Stimulated activated naive CD8-positive, alpha-beta T cell treated with anti-CD3 and anti-CD28 coated beads, Interleukin-15, Interleukin-2, amounts not matched to agents 100 U/mL and 50 U/mL, for 24 hours (primary cell): ENCODE results near the gene STK39.
A peak's percentile ranks its signal among the peaks of the same experiment; 100 is the strongest.

Experiments
- ATAC-seq: fragments of 150-1000 bp; cut with Tn5 transposase; one replicate; pipeline ENCODE4 v1.10.0; 2021
- DNase-seq: peaks from one replicate; pipeline ENCODE4 v3.0.0; 2021

STK39 gene

GRCh38 chr2:168184681-168185513 lies 62.5 kb downstream of the STK39 start:
- no peak for DNase-seq
- ATAC-seq: no peak

GRCh38 chr2:168183308-168183997 lies 63.9 kb downstream of the STK39 start:
- ATAC-seq: no peak
- DNase-seq: no peak

GRCh38 chr2:168182550-168183249 lies 64.7 kb downstream of the STK39 start:
- DNase-seq (no peak), ATAC-seq (no peak)

GRCh38 chr2:168181825-168182224 lies 65.6 kb downstream of the STK39 start:
- no peak for DNase-seq
- no peak for ATAC-seq

GRCh38 chr2:168180914-168181313 lies 66.5 kb downstream of the STK39 start:
- ATAC-seq: no peak
- DNase-seq: no peak

- ATAC-seq: no peak
Measured at GRCh38 chr2:168180483-168180882, 66.9 kb downstream of the STK39 start.

GRCh38 chr2:168179592-168179991 lies 67.8 kb downstream of the STK39 start:
- ATAC-seq: no peak
- no peak for DNase-seq

More at GRCh38 chr2:168180483-168180882, 66.9 kb downstream of the STK39 start:
- no peak for DNase-seq

- DNase-seq (no peak), ATAC-seq (peak; percentile 23)
Measured at GRCh38 chr2:168178520-168179324, 68.7 kb downstream of the STK39 start.

- DNase-seq: no peak
- no peak for ATAC-seq
Measured at GRCh38 chr2:168176402-168176801, 71.0 kb downstream of the STK39 start.

GRCh38 chr2:168175469-168175868 lies 71.9 kb downstream of the STK39 start:
- DNase-seq (no peak), ATAC-seq (no peak)

GRCh38 chr2:168174756-168175155 lies 72.6 kb downstream of the STK39 start:
- peak; percentile 59 for ATAC-seq
- DNase-seq: no peak

- no peak for ATAC-seq
- DNase-seq: no peak
Measured at GRCh38 chr2:168172071-168172470, 75.3 kb downstream of the STK39 start.

- ATAC-seq (no peak), DNase-seq (no peak)
Measured at GRCh38 chr2:168171059-168171762, 76.2 kb downstream of the STK39 start.

GRCh38 chr2:168169097-168169745 lies 78.2 kb downstream of the STK39 start:
- DNase-seq (no peak), ATAC-seq (no peak)

GRCh38 chr2:168167511-168168263 lies 79.7 kb downstream of the STK39 start:
- no peak for DNase-seq
- ATAC-seq: no peak

- peak; percentile 83 for ATAC-seq
- DNase-seq: peak; percentile 22
Measured at GRCh38 chr2:168166902-168167510, 80.4 kb downstream of the STK39 start.

GRCh38 chr2:168165985-168166901 lies 81.2 kb downstream of the STK39 start:
- no peak for DNase-seq
- peak; percentile 20 for ATAC-seq

GRCh38 chr2:168165397-168165796 lies 82.0 kb downstream of the STK39 start:
- DNase-seq (peak; percentile 15), ATAC-seq (peak; percentile 67)

GRCh38 chr2:168160897-168161296 lies 86.5 kb downstream of the STK39 start:
- DNase-seq: no peak
- ATAC-seq: peak; percentile 21
